GM19035 (cell line): ENCODE results near the gene ZNF277.

Experiments used
- ATAC-seq: cut with Tn5 transposase; IDR thresholded peaks from one replicate; pipeline ENCODE4 v1.9.1; 2021; ENCODE audit not compliant: unreplicated experiment

Gene ZNF277

GRCh38 chr7:112206238-112206990 is at the start of gene ZNF277, which contains the start of gene DOCK4:
Gene ZNF277 (plus strand): TSS chr7:112206695. CDS start chr7:112206717, 22 bp downstream.
Gene DOCK4 (minus strand): TSS chr7:112206399. CDS start chr7:112206138, 261 bp downstream.
- peak; percentile 96 for ATAC-seq

GRCh38 chr7:112157072-112157471 is 49.4 kb upstream of the ZNF277 start:
- ATAC-seq = no peak

GRCh38 chr7:112159351-112159750 is 47.1 kb upstream of the ZNF277 start:
- no peak for ATAC-seq

- no peak for ATAC-seq
Measured at GRCh38 chr7:112160130-112160770, 46.2 kb upstream of the ZNF277 start.

- ATAC-seq = no peak
Measured at GRCh38 chr7:112160771-112161150, 45.7 kb upstream of the ZNF277 start.

- ATAC-seq = no peak
Measured at GRCh38 chr7:112161253-112162141, 45.0 kb upstream of the ZNF277 start.

GRCh38 chr7:112162142-112162766 is 44.2 kb upstream of the ZNF277 start:
- no peak for ATAC-seq

- no peak for ATAC-seq
Measured at GRCh38 chr7:112162784-112163506, 43.5 kb upstream of the ZNF277 start.

- ATAC-seq = no peak
Measured at GRCh38 chr7:112167147-112167546, 39.3 kb upstream of the ZNF277 start.

- ATAC-seq = no peak
Measured at GRCh38 chr7:112168915-112169314, 37.6 kb upstream of the ZNF277 start.

GRCh38 chr7:112171673-112172072 is 34.8 kb upstream of the ZNF277 start:
- ATAC-seq = no peak

- ATAC-seq = no peak
Measured at GRCh38 chr7:112172870-112173567, 33.5 kb upstream of the ZNF277 start.

GRCh38 chr7:112173568-112173905 is 33.0 kb upstream of the ZNF277 start:
- ATAC-seq = no peak

GRCh38 chr7:112174192-112174591 is 32.3 kb upstream of the ZNF277 start:
- no peak for ATAC-seq

GRCh38 chr7:112176241-112176640 is 30.3 kb upstream of the ZNF277 start:
- no peak for ATAC-seq

GRCh38 chr7:112176693-112177415 is 29.6 kb upstream of the ZNF277 start:
- no peak for ATAC-seq

- ATAC-seq = no peak
Measured at GRCh38 chr7:112180223-112180622, 26.3 kb upstream of the ZNF277 start.

- ATAC-seq = no peak
Measured at GRCh38 chr7:112182749-112183148, 23.7 kb upstream of the ZNF277 start.

GRCh38 chr7:112183266-112183665 is 23.2 kb upstream of the ZNF277 start:
- no peak for ATAC-seq
